Endothelial cell of umbilical vein (primary cell): ENCODE measurements around the gene PFKFB4. TPM values are rescaled to one million over a fixed set of nuclear protein-coding genes. Genes with fewer than 3 reads are reported as not detected.

Source experiments
- BruUV-seq: library from RNA; stranded (reverse); fragments of 400-500 nt; replicated peaks from 2 replicates; lab custom pipeline; 2021; lab: Mats Ljungman, UMichigan
- CTCF ChIA-PET: fragments of 300-600, 350-600 bp; sonication (Branson Sonifier 250); formaldehyde crosslinking; loops from one replicate; lab custom pipeline; 2021; ENCODE audit warnings: antibody characterized with exemption, inconsistent platforms; lab: Charles Lee
- POLR2A ChIA-PET: fragments of 300-600, 350-600 bp; sonication (Branson Sonifier 250); formaldehyde crosslinking; loops from one replicate; lab custom pipeline; 2021; ENCODE audit warnings: antibody characterized with exemption, inconsistent platforms; lab: Charles Lee
- DNase-seq: peaks from one replicate; pipeline ENCODE4 v3.0.0-alpha.2; 2011; ENCODE audit warnings: low read depth, low spot score
- FAIRE-seq: peaks from 2 replicates; lab custom pipeline; 2011; peaks lifted over from hg19 to GRCh38; lab: Jason Lieb, UNC
- H2AFZ ChIP-seq: 2 replicates; pipeline ENCODE4 v1.6.0; 2012; ENCODE audit warnings: low read depth, low read length, control low read depth, inconsistent platforms
- H3K27ac ChIP-seq: 2 replicates; pipeline ENCODE4 v1.5.1; 2011; ENCODE audit warnings: low read depth, mild to moderate bottlenecking, control low read depth, low read length, moderate library complexity; ENCODE audit not compliant: insufficient read depth
- H3K27me3 ChIP-seq, 2 experiments: 2 replicates each; pipeline versions ENCODE4 v1.6.0 to v1.6.1; 2011; ENCODE audit warnings: low read length in 2 of 2, mixed read lengths in 1 of 2; ENCODE audit not compliant: control insufficient read depth in 2 of 2, insufficient read depth in 2 of 2
- H3K36me3 ChIP-seq, 2 experiments: 2 replicates in 1 of 2; 3 replicates in 1 of 2; pipeline ENCODE4 v1.5.1; 2011; ENCODE audit warnings: low read length in 2 of 2, mild to moderate bottlenecking in 1 of 2, moderate library complexity in 1 of 2; ENCODE audit not compliant: control insufficient read depth in 2 of 2, insufficient read depth in 2 of 2; ENCODE audit errors: extremely low read depth in 1 of 2
- H3K4me1 ChIP-seq: 3 replicates; pipeline ENCODE4 v1.5.1; 2011; ENCODE audit warnings: mild to moderate bottlenecking, low read length; ENCODE audit not compliant: control insufficient read depth, insufficient read depth; ENCODE audit errors: extremely low read depth
- H3K4me2 ChIP-seq: 2 replicates; pipeline ENCODE4 v1.6.1; 2011; ENCODE audit warnings: low read length, control low read depth, mixed read lengths; ENCODE audit not compliant: insufficient read depth
- H3K4me3 ChIP-seq, 3 experiments: fragments of 200-600 bp in 1 of 3; sonication (generic), shearing (Covaris generic) in 1 of 3; replicated peaks in 1 of 3; 2 replicates each; pipeline ENCODE4 v1.5.1; 2011 to 2016; ENCODE audit warnings: control low read depth in 3 of 3, low read length in 3 of 3, mild to moderate bottlenecking in 2 of 3, inconsistent platforms in 1 of 3, low read depth in 1 of 3, moderate library complexity in 1 of 3; ENCODE audit not compliant: insufficient read depth in 1 of 3
- H3K79me2 ChIP-seq: 2 replicates; pipeline ENCODE4 v1.6.0; 2012; ENCODE audit warnings: low read length, inconsistent platforms; ENCODE audit not compliant: control insufficient read depth, insufficient read depth
- H3K9ac ChIP-seq: replicated peaks from 2 replicates; pipeline ENCODE3; 2011; ENCODE audit warnings: low read length, control low read depth; ENCODE audit not compliant: insufficient read depth; ENCODE audit errors: extremely low read depth
- H3K9me1 ChIP-seq: replicated peaks from 3 replicates; pipeline ENCODE4 v1.6.0; 2011; ENCODE audit warnings: mild to moderate bottlenecking, low read length; ENCODE audit not compliant: control insufficient read depth, insufficient read depth; ENCODE audit errors: extremely low read depth
- H3K9me3 ChIP-seq: replicated peaks from 2 replicates; pipeline ENCODE4 v1.5.1; 2012; ENCODE audit warnings: low read length, inconsistent platforms; ENCODE audit not compliant: control insufficient read depth, insufficient read depth
- H4K20me1 ChIP-seq: replicated peaks from 2 replicates; pipeline ENCODE3; 2011; ENCODE audit warnings: mild to moderate bottlenecking, low read length; ENCODE audit not compliant: control insufficient read depth, insufficient read depth; ENCODE audit errors: extremely low read depth
- CTCF ChIP-seq, 2 donors: IDR thresholded peaks; 1 replicate in 1 of 2; 2 replicates in 1 of 2; pipeline ENCODE4 v1.5.1; 2011; ENCODE audit warnings: low read length in 2 of 2, mild to moderate bottlenecking in 2 of 2, moderate library complexity in 2 of 2, control low read depth in 1 of 2, inconsistent platforms in 1 of 2, low read depth in 1 of 2; ENCODE audit not compliant: insufficient read depth in 1 of 2; ENCODE audit errors: extremely low read depth in 1 of 2
- EZH2 ChIP-seq: IDR thresholded peaks from 2 replicates; pipeline ENCODE4 v1.6.1; 2012; ENCODE audit warnings: borderline replicate concordance, low read depth, mild to moderate bottlenecking, moderate library complexity, low read length, inconsistent platforms; ENCODE audit not compliant: severe bottlenecking
- FOS ChIP-seq: IDR thresholded peaks from 2 replicates; pipeline ENCODE4 v1.6.1; 2011; ENCODE audit warnings: mild to moderate bottlenecking, low read length, moderate library complexity, borderline replicate concordance; ENCODE audit not compliant: insufficient read depth
- GATA2 ChIP-seq: IDR thresholded peaks from 2 replicates; pipeline ENCODE4 v1.7.0; 2011; ENCODE audit warnings: low read depth, mild to moderate bottlenecking, moderate library complexity, mixed read lengths, low read length; ENCODE audit not compliant: insufficient read length, insufficient read depth
- JUN ChIP-seq: IDR thresholded peaks from 2 replicates; pipeline ENCODE4 v1.6.1; 2011; ENCODE audit warnings: borderline replicate concordance, low read depth; ENCODE audit not compliant: insufficient read length, insufficient read depth
- MYC ChIP-seq: IDR thresholded peaks from one replicate; pipeline ENCODE4 v1.6.1; 2011; ENCODE audit warnings: mild to moderate bottlenecking, low read depth, low read length
- POLR2A ChIP-seq: IDR thresholded peaks from 2 replicates; pipeline ENCODE4 v1.6.1; 2012; ENCODE audit warnings: low read depth, mild to moderate bottlenecking, control low read depth, low read length
- POLR2AphosphoS5 ChIP-seq: IDR thresholded peaks from 2 replicates; pipeline ENCODE4 v1.6.1; 2012; ENCODE audit warnings: low read depth, mild to moderate bottlenecking, control low read depth, low read length, moderate library complexity; ENCODE audit not compliant: insufficient read depth
- dilution Hi-C: fragments of 300-500 bp; cut with MboI; formaldehyde crosslinking; loops from one replicate; pipeline ENCODE4 v1.15.0; 2019; ENCODE audit warnings: low sequenced_read_pairs; ENCODE audit not compliant: extremely low pct_ligation_motif_present
- intact Hi-C: fragments of 100-400 bp; cut with micrococcal nuclease; formaldehyde crosslinking; loops from one replicate; pipeline ENCODE4 v1.10.0; 2022
- polyA plus RNA-seq, 4 experiments: library from polyadenylated mRNA; depleted of rRNA in 3 of 4; stranded (reverse) in 3 of 4; unstranded in 1 of 4; fragments of >200 nt; gene quantifications; 2 replicates each; pipeline versions ENCODE4 v1.2.1 to v1.2.3, GENCODE V29; 2011 to 2012; ENCODE audit warnings: missing spikeins in 1 of 4
- total RNA-seq: library from RNA; stranded (reverse); gene quantifications from 2 replicates; pipeline ENCODE4 v1.2.3, GENCODE V29; 2021
- TF ChIP-seq, protein P1 (sequence below): IDR thresholded peaks from 2 replicates; pipeline ENCODE4 v1.6.1; 2011; ENCODE audit not compliant: insufficient read depth, insufficient read length

The PFKFB4 gene
- total and polyA plus RNA-seq, 2 donors (not counting 3 experiments of a cell fraction or from before 2014, with no cell fraction given): 4.0 to 4.2 TPM

- ChIA-PET POLR2A (interaction anchor here (0.5 kb wide), 1 partner anchor 272 kb away, joined by 8 read pairs; no protein-coding TSS in a partner anchor), CTCF (interaction anchor here (0.6 to 1.2 kb wide), 5 partner anchors 11 to 119 kb away, joined by 3 to 4 read pairs (median 3); no protein-coding TSS in a partner anchor)
- Histone ChIP-seq H3K4me2 (no peak overlapping the region), H3K9me1 (no peaks in the 10 kb centered on the region), H2AFZ (no peak overlapping the region), H3K79me2 (no peaks in the 10 kb centered on the region), H3K4me1 (no peaks in the 10 kb centered on the region), H3K9ac (no peak overlapping the region), H3K36me3 (no peaks in the 10 kb centered on the region), H3K27ac (no peak overlapping the region), H3K9me3 (no peaks in the 10 kb centered on the region), H3K4me3 (no peak overlapping the region), H4K20me1 (no peaks in the 10 kb centered on the region), H3K27me3 (no peaks in the 10 kb centered on the region)
- intact Hi-C loops: no loop called here
- BruUV-seq: no TSS peak
- FAIRE-seq: no peak
- TF ChIP-seq EZH2: no peak
- TF ChIP-seq MYC: no peak
- TF ChIP-seq CTCF (IDR thresholded peaks at IDR 0.05; ENCODE audit: extremely low read depth in 1 of 2, insufficient read depth in 1 of 2, low read depth in 1 of 2, low read length in 2 of 2): no peak
- TF ChIP-seq FOS: no peak
- no peak for TF ChIP-seq POLR2A
- TF ChIP-seq POLR2AphosphoS5: no peak
- TF ChIP-seq JUN: no peak
- TF ChIP-seq, protein P1, sequence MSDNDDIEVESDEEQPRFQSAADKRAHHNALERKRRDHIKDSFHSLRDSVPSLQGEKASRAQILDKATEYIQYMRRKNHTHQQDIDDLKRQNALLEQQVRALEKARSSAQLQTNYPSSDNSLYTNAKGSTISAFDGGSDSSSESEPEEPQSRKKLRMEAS: no peak
- no peak for TF ChIP-seq GATA2
- no peak for DNase-seq
- dilution Hi-C loops: no loop called here
Measured at GRCh38 chr3:48519277-48519643, 37.3 kb downstream of the PFKFB4 start.
